HG02642 (cell line): Measurements from ENCODE around the gene HBA2.
"Not testable (repeated sequence)": the region's sequence is repeated elsewhere in the genome, so short reads cannot be mapped to it uniquely, and the experiment has no call there.

Experiments
- ATAC-seq: cut with Tn5 transposase; IDR thresholded peaks from one replicate; pipeline ENCODE4 v1.9.1; 2021; ENCODE audit warnings: mild to moderate bottlenecking; ENCODE audit not compliant: unreplicated experiment, poor library complexity

HBA2 gene

GRCh38 chr16:154217-155030, 18.3 kb upstream of the HBA2 start:
- no peak for ATAC-seq

GRCh38 chr16:155031-155398, 17.7 kb upstream of the HBA2 start:
- no peak for ATAC-seq

- no peak for ATAC-seq
These were observed 13.4 kb upstream of the HBA2 start for GRCh38 chr16:159136-159849.

- ATAC-seq: not testable (repeated sequence)
These were observed 12.4 kb upstream of the HBA2 start for GRCh38 chr16:160242-160641.

GRCh38 chr16:160691-161190, 11.9 kb upstream of the HBA2 start:
- ATAC-seq: no peak

- no peak for ATAC-seq
These were observed 10.2 kb upstream of the HBA2 start for GRCh38 chr16:162271-162991.

- ATAC-seq: not testable (repeated sequence)
These were observed 9.5 kb upstream of the HBA2 start for GRCh38 chr16:163139-163538.

DNA sequence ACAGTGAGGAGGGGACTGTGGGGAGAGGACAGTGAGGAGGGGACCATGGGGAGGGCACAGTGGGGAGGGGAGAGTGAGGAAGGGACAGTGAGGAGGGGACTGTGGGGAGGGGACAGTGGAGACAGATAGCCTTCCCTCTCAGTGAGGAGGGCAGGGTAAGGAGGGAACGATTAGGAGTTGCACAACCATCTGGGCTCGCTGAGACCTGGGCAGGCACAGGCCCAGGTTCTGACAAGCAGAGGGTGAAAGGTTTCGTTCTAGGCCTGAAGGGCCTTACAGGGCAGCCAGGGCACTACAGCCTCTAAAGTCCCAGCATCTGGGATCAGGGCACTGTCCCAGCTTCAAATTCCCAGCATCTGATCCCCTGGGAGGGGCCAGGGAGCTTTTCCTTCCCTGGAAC, 9.0 kb upstream of the HBA2 start:
- ATAC-seq: not testable (repeated sequence)

GRCh38 chr16:164134-164823, 8.4 kb upstream of the HBA2 start:
- ATAC-seq: not testable (repeated sequence)

DNA sequence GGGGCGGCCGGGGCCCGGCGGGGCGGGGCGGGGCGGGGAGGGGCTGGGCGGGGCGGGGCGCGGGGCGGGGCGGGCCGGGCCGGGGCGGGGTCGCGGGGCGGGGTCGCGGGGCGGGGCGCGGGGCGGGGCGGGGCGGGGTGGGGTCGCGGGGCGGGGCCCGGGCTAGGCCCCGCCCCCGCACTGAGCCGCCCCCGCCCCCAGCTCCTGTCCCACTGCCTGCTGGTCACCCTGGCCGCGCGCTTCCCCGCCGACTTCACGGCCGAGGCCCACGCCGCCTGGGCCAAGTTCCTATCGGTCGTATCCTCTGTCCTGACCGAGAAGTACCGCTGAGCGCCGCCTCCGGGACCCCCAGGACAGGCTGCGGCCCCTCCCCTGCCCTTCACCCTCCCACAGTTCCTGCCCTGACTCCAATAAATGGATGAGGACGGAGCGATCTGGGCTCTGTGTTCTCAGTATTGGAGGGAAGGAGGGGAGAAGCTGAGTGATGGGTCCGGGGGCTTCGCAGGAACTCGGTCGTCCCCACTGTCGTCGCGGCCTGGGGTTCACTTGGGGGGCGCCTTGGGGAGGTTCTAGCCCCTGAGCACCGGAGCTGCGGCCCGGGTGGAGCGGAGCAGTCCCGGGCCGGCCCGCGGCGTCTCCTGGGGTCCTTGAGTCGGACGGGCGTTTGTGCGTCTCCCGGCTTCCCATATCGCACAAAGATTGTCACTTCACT, 7.7 kb upstream of the HBA2 start:
- ATAC-seq: no peak

DNA sequence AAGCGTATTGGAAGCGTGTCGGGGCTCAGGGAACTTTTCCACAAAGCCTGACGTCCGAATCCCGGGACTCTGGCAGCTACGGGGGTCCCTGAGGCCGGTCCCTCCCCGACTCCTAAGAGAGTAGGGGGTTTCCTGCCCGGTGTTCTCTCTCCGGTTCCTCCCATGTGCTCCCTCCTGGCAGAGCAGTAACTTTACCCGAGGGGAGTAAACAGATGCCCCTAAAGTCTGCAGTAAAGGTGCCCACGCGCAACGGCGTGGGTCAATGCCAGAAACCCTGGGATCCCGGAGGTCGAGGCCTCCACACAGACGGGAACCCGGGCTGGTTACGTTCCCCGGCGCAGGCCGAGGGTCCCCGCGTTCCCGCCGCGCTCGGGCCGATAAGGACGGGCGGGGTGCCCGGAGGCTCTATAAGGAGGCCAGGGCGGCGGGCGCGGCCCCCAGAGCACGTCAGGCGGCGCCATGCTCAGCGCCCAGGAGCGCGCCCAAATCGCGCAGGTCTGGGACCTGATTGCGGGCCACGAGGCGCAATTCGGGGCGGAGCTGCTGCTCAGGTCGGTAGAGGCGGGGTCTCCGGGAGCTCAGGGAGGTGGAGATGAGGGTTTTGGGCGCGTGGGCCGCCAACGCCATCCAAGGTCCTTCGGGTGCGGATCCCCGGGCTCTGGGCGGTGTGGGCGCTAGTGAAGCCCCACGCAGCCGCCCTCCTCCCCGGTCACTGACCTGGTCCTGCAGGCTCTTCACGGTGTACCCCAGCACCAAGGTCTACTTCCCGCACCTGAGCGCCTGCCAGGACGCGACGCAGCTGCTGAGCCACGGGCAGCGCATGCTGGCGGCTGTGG, 6.9 kb upstream of the HBA2 start, which contains the start of gene HBM:
TSS of gene HBM (plus strand) at position 440 of the 836 bp plus-strand sequence. CDS start at position 460, 20 bp downstream.
- ATAC-seq: no peak

DNA sequence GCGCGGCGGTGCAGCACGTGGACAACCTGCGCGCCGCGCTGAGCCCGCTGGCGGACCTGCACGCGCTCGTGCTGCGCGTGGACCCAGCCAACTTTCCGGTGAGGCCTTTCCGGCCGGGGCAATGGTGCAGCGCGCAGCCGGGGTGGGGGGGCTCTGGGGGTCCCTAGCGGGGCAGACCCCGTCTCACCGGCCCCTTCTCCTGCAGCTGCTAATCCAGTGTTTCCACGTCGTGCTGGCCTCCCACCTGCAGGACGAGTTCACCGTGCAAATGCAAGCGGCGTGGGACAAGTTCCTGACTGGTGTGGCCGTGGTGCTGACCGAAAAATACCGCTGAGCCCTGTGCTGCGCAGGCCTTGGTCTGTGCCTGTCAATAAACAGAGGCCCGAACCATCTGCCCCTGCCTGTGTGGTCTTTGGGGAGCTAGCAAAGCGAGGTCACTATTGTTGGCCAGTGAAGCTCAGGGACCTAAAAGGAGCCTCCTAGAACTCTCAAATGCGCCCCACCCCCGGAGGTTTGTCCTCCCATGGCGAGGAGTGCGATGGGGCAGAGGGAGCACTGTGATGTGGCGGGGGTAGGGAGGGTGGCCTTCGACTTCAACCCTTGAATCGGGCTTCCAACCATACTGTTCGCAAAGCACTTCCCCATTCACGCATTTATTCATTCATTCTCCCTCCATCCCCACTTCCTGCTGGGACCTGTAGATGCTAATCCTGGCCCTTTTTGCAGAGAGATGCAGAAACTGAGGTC, 6.1 kb upstream of the HBA2 start:
- no peak for ATAC-seq

GRCh38 chr16:167122-167690, 5.5 kb upstream of the HBA2 start:
- no peak for ATAC-seq

DNA sequence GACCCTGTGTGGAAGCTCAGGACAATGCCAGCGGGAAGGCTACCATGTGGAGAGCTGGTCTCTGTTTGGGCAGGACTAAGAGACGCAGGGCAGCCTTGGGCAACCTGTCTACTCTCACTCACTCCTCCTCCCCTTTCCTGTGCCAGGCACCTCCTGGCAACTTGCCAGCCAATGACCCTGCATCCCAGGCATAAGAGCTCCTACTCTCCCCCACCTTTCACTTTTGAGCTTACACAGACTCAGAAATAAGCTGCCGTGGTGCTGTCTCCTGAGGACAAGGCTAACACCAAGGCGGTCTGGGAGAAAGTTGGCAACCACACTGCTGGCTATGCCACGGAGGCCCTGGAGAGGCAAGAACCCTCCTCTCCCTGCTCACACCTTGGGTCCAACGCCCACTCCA, 4.3 kb upstream of the HBA2 start:
- no peak for ATAC-seq

DNA sequence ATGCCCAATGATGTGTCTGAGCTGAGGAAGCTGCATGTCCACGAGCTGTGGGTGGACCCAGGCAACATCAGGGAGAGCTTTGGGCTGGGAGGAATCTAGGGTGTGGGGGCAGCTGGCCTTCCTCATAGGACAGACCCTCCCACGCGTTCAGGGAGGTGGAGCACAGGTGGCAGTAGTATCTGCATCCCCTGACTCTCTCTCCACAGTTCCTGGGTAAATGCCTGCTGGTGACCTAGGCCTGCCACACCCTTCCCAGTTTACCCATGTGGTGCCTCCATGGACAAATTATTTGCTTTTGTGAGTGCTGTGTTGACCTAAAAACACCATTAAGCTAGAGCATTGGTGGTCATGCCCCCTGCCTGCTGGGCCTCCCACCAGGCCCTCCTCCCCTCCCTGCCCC, 3.7 kb upstream of the HBA2 start:
- ATAC-seq: no peak

DNA sequence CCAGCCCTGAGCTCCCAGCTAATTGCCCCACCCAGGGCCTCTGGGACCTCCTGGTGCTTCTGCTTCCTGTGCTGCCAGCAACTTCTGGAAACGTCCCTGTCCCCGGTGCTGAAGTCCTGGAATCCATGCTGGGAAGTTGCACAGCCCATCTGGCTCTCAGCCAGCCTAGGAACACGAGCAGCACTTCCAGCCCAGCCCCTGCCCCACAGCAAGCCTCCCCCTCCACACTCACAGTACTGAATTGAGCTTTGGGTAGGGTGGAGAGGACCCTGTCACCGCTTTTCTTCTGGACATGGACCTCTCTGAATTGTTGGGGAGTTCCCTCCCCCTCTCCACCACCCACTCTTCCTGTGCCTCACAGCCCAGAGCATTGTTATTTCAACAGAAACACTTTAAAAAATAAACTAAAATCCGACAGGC, 2.6 kb upstream of the HBA2 start:
- ATAC-seq: not testable (repeated sequence)

DNA sequence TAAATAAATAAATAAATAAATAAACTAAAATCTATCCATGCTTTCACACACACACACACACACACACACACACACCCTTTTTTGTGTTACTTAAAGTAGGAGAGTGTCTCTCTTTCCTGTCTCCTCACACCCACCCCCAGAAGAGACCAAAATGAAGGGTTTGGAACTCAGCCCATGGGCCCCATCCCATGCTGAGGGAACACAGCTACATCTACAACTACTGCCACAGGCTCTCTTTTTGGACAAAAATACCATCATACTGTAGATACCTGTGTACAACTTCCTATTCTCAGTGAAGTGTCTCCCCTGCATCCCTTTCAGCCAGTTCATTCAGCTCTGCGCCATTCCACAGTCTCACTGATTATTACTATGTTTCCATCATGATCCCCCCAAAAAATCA, 1.9 kb upstream of the HBA2 start:
- no peak for ATAC-seq
